ENCODE data around the gene TMOD3.

TMOD3 gene

DNA sequence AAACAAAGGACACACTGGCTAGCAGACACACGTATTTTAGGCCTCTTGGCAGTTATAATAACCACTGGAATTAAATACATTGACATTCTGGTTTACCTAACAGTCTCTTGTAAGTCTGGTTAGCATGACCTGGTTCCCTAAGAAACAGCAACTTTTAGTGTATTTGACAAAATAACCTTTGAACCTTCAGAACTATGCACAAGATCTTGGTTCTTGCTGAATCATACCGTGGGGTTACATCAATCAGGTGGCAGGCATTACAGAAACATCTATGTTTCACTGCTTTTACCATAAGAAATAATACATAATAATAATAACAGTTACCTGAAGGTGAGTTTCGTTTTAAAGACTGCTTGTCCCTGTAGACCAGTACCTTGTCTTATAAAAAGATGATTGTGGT lies 123.4 kb downstream of the TMOD3 start:
- no peak for DNase-seq (ENCODE audit: low read depth)
- H3K4me3 ChIP-seq (ENCODE audit: low read depth, low read length) = no peak overlapping the region
- in situ Hi-C loops (cut with HindIII; ENCODE audit: low sequenced_read_pairs) = no loop called here
- TF ChIP-seq, protein P1, sequence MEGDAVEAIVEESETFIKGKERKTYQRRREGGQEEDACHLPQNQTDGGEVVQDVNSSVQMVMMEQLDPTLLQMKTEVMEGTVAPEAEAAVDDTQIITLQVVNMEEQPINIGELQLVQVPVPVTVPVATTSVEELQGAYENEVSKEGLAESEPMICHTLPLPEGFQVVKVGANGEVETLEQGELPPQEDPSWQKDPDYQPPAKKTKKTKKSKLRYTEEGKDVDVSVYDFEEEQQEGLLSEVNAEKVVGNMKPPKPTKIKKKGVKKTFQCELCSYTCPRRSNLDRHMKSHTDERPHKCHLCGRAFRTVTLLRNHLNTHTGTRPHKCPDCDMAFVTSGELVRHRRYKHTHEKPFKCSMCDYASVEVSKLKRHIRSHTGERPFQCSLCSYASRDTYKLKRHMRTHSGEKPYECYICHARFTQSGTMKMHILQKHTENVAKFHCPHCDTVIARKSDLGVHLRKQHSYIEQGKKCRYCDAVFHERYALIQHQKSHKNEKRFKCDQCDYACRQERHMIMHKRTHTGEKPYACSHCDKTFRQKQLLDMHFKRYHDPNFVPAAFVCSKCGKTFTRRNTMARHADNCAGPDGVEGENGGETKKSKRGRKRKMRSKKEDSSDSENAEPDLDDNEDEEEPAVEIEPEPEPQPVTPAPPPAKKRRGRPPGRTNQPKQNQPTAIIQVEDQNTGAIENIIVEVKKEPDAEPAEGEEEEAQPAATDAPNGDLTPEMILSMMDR (IDR thresholded peaks at IDR 0.05; ENCODE audit: low read depth, low read length, missing control alignments) = no peak

DNA sequence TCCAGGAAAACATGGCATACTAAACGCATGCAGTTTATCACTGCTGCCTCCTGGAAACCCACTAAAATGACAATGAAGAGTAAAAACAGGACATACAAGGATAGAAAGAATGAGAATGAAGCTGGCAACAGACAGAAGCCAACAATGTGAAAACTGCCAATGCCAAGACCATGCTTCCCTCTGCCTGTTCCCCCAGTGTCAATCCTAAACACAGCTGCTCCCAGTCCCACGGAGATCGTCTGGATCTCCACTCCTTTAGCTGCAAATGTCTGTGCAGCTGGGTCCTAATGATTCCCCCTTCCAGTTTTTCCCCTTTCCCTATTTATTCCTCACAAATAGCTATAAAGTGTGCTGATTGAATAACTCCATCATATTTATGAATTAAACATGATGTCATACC lies 126.1 kb downstream of the TMOD3 start:
- H3K4me3 ChIP-seq (ENCODE audit: low read depth, low read length) = no peak overlapping the region
- TF ChIP-seq, protein P1 (IDR thresholded peaks at IDR 0.05; ENCODE audit: low read depth, low read length, missing control alignments) = no peak
- no peak for DNase-seq (ENCODE audit: low read depth)
- in situ Hi-C loops (cut with HindIII; ENCODE audit: low sequenced_read_pairs) = no loop called here

All from astrocyte of the cerebellum (primary cell).